ENCODE measurements around the gene UBL4B.

The UBL4B gene

DNA sequence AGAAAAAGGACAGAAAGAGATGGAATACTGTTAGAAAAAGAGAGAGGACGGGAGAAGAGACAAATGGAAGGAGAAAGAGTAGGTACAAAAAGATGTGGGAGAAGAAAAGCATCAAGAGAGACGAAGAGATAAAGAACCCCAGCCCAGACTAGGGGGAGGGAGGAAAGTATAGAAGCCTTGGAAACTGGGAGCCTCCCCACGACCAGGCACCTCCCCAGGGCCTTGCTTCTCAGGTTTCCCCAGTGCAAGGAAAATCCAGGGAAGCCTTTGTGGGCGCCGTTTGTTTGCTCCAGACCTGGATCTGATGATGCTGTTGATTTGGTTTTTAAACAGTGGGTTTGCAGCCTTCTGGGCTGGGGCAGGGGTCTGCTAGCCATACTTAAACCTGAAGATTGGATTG, 26.6 kb upstream of the UBL4B start:
- no peak for DNase-seq

DNA sequence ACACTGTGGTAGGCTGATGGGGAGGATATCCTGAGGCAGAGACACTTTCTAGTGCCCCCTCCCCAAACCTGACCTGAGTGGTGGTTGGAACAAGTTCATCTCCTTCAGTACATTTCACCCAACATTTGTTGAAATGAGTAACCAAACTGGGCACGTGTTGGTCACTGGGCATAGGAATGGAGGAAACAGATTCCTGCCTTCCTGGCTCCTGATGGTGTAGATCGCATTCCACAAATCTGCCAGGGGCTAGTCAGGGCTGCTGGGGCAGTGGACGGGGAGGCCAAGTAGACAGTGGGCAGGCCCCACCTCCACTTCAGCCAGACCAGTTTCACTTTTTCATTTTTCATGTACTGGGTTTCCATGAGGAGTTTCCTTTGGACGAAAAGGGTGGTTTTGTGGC, 25.3 kb upstream of the UBL4B start:
- no peak for DNase-seq

DNA sequence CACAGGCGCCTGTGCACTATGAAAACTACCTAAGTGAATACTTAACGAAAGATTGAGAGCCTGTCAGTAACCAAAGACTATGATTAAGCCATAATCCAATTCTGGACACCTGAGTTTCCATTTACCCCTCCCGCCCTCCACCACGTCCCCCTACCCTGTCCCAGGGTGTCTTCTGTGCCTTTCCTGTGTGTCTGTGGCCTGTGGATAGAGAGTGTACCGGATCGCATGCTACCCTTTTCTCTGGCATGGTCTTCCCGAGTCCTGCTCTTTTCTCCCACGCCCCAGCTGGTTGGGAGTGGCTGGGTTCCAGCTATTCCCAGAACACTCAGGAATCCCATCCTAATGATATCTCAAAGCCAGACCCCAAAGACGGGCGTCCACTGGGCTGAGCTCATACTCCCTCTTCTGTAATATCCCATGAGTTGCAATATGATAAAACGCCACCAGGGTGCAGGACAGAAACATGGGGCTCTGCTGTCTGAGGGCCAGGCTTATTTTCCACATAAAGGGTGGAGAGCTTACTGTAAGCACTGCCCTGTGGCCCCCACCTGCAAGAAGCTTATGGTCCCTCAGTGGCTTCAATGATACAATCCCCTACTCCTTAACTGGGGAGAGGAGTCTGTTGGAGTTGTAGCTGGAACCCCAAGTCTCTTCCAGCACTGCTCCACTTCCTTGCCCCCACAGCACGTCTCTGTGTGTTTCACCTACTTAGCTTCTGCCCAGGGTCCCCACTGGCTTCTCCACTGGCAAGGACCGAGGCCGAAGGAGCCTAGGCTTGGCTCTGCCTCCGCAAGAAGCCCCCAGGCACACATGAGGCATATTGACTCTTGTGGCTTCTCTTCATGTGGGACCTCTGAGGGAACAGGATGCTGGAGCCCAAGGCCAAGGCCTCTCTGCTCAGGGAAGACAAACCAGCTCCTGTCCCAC, 24.2 kb upstream of the UBL4B start:
- peak; percentile 45 for DNase-seq

DNA sequence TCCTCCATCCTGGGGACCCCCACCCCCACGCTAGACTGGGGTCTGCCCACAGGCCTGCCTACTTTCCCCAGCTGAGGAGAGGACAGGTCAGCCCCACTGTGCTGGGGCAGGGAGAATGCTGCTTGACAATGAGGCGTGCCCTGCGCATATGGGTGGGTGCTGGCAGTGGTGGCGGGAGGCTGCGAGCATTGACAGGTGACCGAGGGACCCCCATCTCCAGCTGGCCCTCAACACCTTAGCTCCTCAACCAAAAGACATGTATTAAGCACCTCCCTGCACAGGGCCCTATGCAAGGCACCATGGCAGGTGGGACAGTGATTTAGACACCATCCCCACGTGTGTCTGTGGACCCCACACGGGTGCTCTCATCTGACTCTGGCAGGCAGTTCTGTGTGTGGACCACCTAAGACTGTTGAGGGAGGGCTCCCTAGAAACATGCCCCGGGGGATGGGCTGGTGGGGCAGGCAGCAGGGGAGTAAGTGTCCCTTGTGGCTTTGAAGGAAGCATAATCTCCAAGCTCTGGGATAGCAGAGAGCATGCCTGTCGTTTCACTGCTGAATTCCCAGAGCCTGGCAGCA, 23.4 kb upstream of the UBL4B start:
- DNase-seq, result no peak

DNA sequence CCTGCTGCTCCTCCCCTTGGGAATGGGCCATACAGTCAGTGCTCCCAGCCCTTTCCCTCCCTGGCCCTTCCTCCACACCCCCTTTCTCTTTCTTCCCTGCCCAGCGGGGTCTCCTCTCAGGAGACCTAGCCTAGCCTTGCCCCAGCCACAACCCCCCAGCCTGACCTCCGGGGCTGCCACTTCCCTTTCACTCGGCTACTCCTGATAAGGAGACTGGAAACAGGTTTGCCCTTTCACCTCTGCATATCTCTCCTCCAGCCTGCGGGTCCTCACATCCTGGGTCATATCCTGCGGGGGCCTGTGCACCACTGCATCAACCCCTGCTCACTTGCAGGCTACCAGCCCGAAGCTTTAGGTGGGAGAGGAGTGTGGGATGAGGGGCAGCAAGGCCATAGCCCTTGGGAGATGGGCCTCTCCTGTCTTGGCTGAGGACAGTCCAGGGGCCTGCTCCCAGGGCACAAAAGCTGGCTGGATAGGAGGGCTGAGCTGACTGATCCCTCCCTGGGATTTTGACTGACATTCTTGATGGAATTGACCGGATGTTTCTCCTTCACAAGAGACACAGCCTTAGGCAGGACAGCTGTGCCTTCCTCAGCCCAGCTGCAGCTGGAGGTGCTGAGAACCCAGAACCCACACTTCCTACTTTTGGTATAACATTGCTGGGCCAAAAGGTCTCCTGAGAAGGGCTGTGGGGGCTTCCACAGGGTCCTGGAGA, 22.5 kb upstream of the UBL4B start:
- DNase-seq, result no peak

DNA sequence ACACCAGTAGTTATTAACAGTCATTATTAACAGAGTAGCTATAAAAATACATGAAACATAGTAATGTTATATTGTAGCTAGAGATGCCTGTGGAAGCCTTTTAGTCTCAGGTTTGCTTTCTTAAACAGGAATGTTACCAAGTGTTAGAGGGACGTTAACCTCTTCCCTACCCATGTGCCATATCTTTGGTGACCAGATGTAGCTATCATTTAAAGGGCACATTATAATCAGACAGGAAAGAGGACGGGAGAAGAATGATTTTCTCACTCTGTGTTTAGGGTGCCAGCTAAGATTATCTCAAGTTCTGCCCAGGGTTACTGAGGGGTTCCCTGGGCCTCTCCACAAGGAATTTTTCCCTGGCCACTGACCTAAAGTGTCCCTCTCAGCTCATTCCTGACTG, 20.9 kb upstream of the UBL4B start:
- DNase-seq, result no peak

DNA sequence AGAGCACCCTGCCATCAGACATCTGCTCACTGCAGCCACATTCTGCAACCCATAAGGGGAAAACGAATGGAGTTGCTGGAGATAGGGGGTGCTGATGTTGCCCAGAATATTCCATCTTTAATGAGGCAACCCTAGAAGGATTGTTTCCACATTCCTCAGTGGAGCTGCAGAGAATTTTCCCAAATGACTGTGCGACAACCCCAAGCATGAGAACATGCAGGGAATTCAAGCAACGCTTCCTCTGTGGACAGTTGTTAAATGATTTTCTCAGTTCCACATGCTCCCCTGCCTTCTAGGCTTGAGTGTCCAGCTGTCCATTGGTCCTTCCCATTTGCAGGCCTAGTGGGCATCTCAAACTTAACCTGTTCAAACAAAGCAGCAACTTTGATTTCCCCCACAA, 20.5 kb upstream of the UBL4B start:
- DNase-seq, result no peak

DNA sequence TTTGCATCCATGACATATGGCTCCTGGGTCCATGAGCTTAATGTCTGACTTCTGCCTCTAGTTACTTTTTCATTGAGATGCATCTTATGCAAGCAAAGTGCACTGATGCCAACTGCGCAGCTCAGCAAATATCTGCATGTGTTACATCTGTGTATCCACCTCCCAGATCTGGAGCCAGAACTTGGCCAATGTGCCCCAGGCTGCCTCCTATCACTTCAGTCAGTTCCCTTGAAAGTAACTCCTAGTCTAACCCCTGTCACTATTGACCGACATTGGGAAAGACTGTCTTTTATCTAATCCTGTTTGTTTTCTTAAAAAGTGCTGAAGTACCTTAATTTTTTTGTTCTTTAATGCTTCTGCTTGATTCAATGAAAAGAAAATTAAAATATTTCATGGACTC, 19.3 kb upstream of the UBL4B start:
- no peak for DNase-seq

DNA sequence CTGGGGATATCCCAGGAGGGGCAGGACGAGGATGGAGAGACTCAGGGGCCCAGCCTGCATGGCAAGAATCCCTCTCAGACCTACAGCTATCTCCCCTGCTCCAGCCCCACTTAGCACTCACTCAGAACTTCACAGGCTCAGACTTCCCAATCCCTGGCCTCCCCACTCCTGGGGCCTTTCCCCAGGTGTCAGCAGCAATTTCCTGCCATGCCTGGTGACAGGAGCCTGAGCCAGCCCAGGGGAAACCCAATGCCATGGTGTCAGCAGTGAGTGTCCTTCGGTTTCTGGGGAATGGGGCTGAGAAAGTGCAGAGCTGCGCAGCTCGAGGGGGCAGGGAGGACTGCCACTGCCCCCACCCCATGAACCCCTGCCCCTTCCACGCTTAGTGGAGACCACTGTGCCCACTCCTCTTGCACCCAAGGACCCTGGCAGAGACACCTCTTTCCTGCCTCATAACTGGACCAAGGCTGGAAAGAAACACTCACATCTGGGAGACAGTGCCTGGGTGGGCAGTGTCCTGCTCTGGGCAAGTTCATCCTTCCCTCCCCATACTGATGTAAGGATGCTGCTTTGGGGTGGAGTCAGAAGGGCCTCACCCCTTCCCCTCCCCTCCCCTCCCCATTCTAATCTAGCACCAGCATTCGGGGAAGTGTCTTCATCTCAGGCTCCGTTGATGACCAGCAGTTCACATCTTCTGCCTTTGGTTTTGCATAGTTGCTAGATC, 17.1 kb upstream of the UBL4B start:
- no peak for DNase-seq

DNA sequence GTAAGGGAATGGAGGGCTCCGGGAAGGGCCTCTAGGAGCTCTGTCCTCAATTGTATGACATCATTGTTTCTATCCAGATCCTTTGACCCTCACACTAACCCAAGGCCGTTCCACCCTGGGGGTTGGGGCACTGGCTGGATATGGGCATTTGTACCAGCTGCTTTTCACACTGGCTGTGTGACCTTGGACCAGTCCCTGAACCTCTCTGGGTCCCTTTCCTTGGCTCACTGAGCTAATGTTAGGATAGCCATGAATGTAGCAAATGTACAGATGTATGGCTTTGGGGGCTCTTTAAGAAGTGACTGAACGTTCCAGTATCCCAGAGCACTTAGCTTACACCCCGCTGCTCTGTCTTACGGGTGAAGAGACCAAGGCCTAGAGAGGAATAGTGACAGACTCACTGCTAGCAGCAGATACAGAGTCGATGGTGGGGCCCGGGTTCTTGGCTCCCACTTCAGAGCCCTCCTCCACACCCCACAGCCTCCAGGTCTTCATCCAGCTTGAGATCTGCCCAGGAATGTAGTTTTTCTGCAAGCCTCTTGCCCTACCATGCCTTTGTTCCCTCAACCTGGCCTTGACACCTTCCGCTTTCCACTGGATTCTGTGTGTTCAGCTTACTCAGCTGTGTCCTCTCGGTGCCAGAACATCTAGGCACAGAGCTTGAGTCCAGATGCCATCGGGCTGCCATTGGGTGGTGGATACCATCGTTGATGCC, 14.6 kb upstream of the UBL4B start:
- no peak for DNase-seq

DNA sequence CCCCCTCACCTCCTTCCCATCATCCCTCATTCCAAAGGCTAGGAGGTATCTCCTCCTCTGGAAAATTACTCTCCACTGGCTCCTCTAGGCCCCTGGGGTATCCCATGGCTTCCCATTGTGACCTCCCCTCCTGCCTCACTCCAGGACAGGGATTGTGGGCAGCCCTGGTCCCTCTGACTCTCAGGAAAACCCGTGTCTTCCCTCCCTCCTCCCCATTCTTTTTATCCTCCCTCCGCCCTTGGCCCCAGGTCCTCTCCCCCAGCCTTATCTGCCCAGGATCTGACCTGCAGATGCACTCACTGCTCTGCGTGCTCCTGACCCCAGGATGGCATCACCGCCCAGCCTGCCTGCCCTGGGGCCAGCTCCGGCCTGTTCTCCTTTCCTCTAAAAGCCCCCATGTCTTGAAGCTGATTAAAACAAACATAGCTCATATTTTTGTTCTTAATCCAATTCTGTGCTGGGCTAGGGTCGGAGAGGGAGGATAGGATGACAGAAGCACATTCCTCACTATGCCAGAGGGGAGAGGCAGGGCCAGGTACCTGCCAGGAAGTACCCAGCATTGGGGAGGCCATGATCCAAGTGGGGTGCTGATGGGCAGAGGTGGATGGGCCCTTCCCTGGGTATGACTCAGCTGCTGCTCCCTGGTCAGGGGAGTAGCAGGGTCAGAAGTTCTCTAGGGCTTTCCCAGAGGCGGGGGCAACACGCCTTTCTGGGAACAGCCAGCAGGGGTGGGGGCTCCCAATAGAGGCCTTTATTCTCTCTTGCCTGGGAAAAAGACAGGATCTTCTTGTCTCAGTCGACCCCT, 13.8 kb upstream of the UBL4B start:
- DNase-seq, result no peak

DNA sequence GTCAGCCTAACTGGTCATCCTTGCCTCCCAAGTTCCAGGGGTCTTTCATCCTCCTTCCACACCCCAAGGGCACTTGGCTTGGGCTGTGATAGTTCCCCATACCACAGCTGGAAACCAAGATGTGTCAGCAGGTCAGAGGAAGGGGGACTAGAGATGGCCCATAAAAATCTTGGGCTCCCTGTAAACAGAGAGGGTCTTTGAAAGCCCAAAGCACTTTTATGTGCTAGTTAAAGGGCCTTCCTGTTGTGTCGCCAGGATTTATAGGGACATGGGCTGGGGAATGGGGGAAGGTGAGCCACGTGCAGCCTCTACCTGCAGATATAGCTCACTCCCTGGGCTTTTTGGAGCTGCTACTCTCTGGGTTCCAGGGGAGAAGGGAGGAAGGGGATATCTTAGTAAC, 11.9 kb upstream of the UBL4B start:
- no peak for DNase-seq

DNA sequence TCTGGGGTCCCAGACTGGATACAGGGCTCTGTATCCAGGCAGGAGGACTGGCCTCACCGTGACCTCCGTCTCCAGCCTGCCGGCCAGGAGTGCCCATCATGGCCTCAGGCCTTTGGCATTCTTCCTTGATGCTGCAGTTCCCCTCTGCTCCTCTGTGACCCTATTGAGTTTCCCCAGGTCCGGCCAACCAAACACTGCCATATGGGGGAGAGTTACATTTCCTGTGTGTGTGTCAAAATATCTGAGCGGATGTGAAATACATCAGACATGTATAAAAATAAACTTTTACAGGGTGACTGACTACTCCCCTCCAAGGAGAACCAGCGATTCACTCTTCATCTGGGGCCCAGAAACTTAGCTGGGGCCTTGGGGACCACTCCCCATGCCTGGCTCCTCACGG, 10.2 kb upstream of the UBL4B start:
- DNase-seq, result peak; percentile 36

DNA sequence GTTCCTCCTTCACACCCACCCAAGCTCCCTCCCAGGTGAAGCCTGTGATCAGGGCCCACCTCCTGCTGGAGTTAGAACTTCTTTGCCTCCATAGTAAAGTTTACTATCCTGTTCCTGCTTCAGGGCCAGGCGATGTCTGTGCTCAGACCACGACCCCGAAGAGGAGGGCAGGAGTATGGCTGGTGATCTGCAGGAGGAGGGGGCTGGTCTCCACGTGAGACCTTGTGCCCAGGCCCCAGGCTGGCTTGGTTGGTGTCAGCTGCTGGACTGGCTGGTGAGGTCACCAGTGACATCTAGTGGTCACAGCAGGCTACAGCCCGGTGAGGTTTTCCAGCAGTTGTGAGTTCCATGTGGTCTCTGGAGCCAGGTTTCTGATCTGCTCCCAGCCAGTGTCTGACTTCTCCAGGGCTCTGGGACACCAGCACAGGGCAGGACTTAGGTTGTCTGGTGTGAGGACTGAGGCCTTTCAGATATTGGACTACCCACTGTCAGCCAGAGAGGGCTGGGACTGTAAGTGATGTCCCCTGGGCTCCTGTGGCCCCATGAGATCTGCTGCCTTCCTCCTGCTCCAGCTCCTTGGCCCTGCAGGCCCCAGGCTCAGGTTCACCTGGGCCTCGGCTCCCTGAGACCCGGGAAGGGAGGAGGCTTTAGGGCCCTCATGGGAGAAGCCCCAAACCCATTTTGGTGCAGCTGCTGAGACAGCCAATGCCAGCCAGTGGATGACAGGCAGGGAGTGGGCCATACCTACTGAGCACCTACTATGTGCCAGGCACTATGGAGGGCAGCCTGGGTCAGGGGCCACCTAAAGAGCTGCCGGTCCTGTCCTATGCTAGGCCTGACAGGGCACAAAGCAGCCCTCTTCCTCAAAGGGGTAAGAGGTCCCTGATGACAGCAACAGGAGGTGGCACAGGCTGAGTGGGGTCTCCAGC, 6.0 kb upstream of the UBL4B start:
- DNase-seq, result peak; percentile 56

DNA sequence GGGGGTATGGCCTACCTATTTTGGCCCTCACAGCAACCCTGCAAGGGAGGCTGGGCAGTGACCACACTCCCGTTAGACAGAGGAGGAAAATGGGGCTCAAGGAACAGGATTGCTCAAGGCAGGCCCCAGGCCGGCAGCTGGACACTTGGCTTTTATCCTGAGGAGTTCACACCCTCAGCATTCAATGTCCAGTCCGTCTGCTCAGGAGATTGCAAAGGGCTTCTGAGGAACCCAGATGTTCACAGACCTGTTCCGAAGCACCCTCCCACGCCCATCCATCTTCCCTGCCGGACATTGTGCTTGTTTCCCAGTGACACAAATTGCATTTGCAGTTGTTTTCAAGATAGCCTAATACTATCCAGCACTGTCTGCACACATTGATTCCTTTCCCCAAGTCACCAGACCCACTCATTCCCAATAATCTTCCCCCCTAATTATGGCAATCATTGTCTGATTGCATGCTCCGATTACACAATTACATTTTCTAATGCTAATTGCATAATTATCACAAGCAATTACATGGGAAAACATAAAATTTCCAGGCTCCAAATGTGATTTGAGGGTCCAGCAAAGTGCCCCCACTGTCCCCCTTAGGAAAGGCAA, 4.3 kb upstream of the UBL4B start:
- no peak for DNase-seq

DNA sequence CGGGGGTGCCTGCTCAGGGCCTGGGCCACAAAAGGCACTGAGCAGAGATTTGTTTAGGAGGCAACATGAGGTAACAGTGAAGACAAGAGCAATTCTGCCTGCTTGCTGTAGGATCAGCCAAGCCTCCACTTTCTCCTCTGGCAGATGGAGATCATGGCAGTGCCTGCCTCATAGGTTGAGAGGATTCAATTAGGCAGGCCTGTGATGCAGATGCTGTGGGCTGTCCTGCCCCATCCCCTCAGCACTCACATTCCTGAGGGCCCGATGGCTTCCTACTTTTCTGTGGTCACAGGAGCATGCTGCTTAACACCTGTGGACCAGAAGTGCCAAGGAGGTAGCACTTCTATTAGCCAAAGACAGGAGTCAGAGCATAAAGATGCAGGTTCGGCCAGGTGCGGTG, 1.2 kb upstream of the UBL4B start:
- no peak for DNase-seq

DNA sequence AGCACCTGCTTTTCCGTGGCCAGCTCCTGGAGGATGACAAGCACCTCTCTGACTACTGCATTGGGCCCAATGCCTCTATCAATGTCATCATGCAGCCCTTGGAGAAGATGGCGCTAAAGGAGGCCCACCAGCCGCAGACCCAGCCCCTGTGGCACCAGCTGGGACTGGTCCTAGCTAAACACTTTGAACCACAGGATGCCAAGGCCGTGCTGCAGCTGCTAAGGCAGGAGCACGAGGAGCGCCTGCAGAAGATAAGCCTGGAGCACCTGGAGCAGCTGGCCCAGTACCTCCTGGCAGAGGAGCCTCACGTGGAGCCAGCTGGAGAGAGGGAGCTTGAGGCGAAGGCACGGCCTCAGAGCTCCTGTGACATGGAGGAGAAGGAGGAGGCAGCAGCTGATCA, 413 bp downstream of the UBL4B start:
- DNase-seq, result no peak

DNA sequence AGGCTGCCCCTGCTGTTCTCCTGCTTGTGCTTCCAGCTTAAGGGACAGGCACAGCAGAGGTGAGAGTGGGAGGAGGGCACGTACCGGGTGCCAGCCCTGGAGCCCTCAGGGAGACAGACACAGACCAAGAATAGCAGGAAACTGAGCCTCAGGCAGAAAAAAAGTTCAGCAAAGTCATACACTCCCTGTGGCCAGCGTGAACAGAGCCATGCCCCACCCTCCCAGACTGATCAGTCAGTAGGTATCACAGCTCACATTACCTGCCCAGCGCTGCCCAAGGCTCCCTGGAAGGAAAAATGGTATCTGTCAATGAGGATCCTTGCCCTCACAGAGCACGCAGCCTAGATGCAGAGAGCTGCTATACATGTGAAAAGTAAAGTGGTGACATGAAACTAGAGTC, 1.3 kb downstream of the UBL4B start:
- no peak for DNase-seq

DNA sequence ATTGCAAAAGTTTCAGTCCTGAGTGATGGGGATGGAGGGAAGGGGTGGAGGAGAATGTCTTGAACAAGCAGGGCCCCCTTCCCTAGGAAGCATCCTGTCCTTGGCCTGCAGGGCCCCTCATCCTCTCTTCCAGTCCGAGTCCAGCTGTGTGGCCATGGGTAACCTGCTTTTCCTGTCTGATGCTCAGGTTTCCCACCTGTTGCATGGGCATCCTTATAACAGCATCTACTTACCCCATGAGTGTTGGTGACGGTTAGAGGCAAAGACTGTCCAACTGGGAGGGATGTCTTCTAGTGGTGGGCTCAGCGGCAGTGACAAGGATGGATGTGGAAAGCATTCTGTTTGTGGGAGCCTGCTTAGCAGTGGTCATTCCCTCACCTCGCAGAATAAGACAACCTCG, 1.9 kb downstream of the UBL4B start:
- no peak for DNase-seq

DNA sequence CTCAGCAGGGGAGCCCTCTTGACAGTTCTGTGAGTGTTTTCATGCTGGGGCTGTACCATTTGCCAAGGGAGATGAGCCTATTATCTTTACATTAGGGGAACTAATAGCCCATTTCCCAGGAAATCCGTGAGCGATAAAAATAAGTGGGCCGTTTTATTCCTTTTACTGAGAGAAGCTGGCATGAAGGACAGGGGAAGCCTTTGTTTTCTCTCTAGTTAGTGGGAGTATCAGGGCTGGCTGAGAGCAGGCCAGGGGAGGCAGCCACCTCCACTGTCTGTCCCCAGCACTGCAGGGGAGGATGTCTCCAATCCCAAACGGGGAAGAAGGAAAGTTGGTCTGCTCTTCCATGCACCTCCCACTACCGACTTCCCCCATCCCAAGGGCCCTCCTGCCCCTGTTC, 2.5 kb downstream of the UBL4B start:
- DNase-seq, result no peak

Data from MV-4-11 (cell line).